ELF-1 (cell line): ENCODE measurements around the gene BTBD9.

ENCODE experiments used
- DNase-seq: peaks from one replicate; pipeline ENCODE4 v3.0.0-alpha.2; 2016; ENCODE audit warnings: low read depth, low spot score

Gene BTBD9

DNA sequence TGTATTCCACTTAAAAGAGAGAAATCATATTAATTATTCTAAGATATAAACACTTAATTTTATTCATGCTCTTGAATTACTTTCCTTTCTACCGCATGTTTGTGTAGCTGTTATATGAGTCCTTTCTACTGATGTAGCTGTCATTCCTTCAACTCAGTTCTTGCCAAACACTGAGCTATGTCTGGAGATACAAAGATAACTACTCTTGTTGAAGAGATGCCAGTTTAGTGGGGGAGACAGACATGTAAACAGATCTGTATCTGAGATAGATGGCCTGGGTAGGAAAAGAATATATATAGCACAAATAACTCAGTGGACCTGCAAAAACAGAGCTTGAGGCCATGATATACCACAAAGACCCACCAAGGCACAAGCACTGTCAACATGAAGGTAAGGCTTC lies 157.3 kb downstream of the BTBD9 start:
- no peak for DNase-seq

DNA sequence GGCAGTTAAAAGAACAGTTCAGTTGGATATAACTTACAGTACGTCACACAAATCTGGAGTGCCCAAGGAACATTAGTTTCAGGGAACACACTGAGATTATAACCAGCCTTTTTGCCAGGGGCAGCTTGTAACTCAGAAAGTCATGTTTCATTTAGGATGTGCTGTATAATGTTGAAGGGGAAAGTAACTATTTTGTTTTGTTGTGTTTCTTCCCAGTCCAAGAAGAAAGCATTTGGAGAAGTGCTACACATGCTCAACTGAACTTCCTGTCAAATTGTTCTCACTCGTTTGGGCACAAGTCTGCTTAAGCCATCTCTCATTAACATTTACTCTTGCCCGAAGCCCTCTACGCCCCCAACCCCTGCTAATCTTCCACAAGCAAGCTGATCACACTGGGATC lies 157.9 kb downstream of the BTBD9 start:
- DNase-seq, result no peak

DNA sequence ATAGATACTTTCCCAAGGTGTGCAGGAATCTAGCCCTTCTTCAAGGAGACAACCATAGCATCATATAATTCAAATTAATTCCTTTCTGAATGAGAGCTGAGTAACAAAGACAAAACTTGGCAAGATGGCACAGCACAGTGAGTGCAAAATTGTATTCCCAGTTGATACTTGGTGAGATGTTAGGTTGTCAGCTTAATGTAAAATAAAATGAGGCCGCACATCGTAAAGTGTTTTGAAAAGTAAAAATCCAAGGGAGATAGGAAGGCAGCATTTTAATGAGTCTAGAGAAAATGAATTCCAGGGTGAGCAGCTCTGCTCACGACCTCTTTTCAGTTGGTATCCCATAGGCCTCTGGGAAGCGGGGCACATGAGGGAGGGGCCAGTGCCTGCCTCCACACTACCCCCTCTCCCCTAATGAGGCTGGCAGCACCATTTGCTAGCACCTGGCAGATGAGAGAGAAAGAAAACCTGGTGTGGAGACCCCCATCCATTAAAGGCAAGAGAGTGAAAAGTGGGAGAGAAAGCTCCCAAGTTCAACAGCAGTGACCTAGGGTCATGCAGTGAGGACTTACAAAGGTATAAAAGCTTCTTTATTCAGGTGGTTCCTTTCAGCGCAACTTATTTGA lies 158.4 kb downstream of the BTBD9 start:
- no peak for DNase-seq

DNA sequence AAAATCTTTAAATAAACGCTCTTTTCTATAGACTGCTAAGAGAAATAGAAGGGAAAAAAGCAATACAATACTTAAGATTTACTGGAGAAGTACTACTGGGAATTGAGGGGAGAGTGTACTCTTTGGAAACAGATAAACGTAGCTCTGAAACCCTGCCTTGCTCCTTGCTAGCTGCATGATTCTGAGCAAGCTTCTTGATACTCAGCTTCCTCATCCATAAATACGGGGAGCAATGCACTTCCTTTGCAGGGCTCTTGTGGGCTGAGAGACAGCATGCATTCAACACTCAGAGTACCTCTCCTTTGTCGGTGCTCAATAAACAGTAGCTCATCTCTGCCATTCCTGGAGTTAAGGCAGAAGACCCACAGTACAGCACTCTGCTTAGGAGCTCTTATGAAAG lies 159.7 kb downstream of the BTBD9 start:
- no peak for DNase-seq

DNA sequence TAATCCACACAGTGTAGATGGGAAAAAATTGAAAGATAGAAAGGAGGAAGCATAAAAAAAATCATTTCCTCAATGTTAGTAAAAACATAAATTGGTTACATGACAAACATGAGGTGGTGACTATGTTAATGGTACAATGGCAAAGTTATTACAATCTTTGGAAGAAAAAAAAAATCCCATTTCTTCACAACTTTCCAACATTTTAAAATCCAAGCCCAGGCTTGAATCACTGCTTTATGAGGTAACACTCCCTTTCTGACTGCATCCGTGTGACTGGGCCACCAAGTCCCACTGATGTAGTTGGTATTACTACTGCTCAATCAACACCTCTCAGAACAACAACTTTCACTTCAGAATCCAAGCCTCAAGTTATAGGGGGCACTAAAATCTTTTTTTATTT lies 160.4 kb downstream of the BTBD9 start:
- no peak for DNase-seq

DNA sequence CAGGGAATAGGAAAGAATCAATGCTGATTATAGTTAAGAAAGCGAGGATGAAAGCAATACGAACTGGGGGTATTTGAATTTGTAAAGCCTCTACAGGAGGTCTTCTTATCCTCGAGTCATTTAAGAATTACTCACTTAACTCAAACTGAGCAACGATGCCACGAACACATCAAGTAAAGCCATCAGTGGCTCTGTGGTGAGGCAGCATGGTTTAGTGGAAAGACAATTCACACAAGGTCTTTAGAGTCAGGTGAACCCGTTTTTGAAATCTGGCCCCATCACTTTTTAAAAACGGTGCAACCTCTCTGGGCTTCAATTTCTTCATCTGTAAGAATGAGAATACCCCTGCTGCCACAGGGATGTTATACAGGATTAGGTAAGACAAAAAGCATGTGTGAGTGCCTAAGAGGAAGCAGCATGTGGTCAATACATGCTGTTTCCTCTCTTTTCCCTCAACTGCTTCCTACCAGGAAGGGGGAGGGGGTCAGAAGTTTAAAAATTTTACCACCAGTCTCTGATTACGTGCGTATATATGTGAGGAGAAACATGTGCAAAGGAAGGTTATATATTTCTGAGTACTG lies 162.0 kb downstream of the BTBD9 start:
- DNase-seq, result peak; percentile 33

DNA sequence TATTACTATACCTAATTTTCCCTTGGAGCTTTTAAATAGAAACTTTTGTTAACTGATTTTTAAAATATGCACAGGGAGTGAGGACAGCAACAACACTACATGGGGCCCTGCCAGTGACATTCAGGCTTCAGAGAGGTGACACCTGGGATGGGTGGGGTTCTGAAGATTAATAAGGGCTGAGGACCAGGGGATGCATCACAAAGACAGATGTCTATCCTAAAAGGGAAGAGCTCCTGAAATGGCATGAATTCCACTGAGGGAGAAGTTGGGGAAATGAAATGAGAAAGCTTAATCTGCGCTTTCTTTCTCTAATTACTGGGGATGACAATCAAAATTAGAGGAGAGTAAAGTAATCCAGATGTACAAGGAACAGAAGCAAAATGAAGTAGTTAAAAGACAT lies 162.8 kb downstream of the BTBD9 start:
- no peak for DNase-seq

DNA sequence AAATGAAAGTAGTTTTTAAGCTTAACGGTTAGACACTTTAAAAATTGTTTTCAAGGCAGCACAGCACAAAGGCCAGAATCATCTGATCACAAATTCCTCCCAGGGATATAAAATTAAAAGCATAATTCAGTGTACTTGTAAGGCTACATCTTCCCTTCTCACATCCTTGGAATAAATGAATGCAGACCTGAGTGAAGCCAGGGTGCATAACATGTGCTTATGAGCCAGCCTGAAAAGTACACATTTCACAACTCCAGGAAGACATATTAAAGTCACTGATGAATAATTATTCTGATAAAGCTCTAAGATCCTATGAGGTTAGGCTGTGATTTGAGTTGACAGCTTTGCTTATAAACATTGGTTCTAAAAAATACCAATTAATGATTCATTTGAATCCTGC lies 163.6 kb downstream of the BTBD9 start:
- DNase-seq, result no peak

DNA sequence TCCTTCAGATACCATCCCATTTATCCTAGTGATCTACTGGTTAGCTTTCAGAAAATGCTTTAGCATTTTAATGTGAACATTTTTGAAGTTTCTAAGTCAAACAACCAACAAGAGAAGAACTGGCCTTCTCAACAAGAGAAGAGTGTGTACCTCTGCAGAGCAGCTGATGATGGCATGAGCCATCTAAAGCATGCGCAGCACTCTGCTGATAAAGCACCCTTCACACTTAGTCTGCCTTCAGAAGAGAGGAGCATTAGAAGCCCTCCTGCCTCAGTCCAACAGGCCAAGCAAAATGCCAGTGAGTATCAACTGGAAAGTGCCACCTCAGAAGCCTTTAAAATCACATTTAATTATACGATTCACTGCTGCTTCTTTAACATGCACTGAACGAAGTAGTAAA lies 169.2 kb downstream of the BTBD9 start:
- no peak for DNase-seq

DNA sequence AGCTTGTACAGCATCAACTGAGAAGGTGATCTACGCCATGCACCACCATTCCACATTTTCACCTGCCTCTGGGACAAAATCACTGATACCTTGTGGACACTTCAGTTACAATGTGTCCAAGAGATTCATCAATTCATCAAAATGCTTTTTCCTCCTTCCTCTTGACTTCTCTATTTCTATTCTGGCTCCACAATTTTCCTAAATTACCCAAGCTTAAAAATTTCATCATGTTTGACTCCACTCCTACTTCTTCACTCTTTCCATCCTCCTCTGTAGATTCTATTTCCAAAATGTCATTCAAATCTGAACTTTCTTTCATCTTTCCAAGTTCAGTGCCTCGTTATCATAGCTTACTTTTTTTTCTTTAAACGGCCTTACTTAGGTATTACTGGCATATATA lies 172.2 kb downstream of the BTBD9 start:
- no peak for DNase-seq

DNA sequence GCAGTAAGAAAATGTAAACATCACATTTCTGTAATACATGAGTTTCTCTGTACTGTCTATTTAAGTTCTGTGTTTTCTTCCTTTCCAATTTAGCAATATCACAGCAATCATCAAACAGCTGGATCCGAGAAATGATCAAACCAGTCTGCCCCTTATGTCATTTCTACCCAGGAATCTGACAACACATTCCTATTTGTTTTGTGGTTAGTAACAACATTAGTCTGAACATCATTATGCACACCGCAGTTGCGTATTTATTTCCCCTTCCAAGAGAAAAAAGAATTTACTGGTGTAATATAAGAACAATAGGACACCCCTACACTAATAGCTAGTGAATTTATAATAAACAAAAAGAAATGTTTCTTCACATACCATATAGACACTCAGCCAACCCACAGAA lies 179.5 kb downstream of the BTBD9 start:
- no peak for DNase-seq

DNA sequence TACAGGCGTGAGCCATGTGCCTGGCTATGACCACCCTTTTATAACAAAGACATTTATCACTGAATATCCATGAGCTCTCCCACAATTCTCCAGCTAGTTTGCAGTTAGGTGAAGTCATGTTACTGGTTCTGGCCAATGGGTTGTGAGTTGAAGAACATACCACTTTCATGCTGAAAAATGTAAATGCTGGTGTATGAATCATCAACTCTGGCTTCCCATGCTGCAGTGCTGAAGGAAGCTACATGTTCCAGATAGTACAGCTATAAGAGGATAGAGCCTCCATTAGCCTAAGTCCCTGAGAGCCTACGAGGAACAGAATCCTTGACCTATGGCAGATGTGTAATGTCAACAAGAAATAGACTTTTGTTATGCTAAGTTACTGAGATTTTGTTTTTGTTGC lies 180.4 kb downstream of the BTBD9 start:
- no peak for DNase-seq

DNA sequence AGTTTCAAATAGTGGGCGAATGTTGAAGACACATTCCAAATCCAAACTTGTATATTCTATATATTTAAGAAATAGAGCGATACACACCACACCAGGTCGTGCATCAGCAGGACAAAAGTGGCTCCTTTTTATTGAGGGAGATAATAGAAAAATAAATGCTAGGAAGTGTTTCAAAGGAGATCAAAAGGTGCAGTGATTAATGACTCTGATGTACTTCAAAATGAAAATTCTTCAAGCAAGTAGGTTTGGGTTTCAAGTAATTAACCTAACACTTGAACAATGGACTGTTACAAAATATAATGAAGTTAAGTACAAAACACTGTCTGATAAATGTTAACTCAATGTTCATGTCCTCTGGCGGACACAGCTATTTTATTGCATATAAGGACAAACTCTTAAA lies 185.9 kb downstream of the BTBD9 start:
- DNase-seq, result no peak

DNA sequence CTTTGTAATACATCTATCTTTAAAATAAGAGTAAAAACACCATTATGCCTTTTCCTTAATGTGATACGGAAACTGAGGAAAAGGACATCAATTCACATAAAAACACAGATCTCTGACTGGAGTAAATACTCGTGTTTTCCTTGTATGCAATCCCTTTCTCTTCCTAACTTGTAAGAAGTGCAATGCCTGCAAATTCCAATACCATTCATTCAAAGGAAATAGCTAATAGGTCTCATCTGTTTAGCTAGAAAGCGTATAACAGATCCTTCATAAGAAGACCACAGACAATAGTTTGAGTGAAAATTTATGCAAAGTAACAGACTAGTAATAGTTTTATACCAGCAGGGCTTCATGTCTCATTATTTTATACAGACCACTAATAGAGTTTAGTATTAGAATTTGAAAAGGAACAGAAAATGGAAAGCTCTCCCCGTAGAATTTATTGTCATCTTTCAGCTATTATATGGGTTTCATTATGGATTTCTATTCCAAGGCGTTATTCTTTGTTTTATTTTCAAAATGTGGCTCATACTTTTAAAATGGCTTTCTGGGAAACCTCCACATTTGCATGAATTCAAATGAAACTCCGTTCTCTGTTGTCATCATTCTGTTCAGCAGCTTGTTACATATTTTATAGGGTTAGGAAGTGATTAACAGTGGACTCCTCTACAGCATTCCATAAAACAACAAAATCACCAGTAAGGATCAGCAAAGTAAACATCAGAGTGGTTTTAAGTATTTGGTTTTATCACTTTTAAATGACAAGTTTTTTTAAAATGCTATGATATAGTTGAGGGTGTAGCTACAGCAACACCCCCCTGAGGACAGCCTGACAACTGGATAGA lies 186.7 kb downstream of the BTBD9 start:
- DNase-seq, result no peak

DNA sequence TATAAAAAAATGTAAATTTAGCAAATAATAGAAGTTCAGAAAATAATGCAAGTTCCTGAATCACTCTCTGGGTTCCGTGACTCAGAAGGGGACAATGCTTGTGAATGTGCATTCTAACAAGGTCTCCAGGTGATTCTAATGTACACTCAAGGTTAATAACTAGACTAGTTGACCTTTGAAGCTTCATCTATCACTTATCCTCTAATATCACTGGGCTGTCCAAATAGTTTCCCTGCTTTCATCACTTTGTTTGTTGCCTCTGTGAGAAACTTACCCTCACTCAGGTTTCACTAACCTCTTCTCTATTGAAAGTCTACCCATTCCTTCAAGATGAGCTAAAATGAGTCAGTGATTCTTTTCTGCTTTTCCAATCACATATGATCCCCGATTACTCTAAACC lies 189.0 kb downstream of the BTBD9 start:
- DNase-seq, result no peak

DNA sequence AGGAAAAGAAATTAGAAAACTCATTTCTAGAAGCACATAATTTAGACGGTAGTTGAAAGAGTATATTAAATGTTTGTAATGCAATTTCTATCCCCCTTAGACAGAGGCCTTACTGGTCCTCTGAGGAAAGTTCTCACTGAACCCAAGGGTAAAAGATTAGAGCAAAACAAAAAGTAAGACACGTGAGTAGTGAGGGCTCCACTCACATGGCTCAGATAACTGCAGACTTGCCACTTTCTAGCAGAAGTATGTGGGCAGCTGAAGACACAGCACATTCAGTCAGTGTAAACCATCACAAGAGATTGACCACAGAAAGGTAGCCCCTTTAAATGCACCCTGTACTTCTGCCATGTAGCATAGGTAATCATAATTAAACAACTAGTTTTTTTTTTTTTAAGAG lies 193.8 kb downstream of the BTBD9 start:
- DNase-seq, result no peak

DNA sequence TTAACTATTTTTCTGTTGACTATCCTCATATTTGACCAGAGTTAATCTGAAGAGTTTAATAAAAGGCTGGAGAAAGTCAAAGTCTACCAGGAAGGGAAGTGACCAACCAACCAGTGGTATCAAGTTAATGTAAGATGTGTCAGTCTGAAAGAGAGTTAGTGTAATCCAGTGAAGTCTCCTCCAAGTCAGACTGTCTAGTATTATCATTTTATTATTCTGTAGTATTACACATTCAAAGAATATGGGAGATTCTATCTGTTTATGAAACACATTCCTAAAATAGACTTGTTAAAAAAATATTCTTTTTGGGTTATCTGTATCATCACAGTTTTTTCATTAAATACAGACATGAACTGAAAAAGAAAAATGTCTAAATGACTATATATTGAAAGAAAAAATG lies 194.4 kb downstream of the BTBD9 start:
- no peak for DNase-seq

DNA sequence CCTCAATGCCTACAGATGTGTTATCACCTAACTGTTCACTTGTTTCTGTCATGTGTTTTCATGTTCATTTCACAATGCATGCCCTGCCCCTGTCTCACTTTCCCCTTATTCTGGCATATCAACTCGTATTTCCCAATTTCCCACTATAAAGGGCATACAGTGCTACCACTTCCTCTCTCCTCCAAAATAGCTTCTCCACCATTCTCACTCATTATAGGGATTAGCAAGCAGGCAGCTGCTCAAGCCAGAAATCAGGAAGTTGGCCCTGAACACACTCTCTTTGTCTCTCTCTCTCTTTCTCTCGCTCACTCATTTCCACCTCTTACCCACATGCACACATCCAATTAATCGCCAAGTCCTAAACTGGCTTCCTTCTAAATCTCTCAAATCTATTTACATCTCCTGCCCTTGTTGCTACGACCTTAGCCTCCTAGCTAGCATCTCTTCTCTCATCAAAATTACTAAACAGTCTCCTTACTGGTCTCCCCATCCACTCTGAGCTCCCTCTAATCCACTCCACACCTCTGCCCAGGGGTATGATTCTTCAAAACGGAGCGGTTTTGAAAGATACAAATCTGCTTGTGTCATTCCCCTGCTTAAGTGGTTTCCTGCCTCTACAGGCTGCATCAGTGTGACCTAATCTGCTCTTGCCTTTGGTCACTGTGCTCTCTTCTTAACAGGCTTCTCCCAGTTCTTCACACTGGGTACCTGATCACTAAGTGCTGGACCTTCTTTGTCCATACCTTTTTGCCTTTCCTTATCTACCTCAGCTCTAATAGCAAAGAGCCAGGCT lies 196.2 kb downstream of the BTBD9 start:
- no peak for DNase-seq

DNA sequence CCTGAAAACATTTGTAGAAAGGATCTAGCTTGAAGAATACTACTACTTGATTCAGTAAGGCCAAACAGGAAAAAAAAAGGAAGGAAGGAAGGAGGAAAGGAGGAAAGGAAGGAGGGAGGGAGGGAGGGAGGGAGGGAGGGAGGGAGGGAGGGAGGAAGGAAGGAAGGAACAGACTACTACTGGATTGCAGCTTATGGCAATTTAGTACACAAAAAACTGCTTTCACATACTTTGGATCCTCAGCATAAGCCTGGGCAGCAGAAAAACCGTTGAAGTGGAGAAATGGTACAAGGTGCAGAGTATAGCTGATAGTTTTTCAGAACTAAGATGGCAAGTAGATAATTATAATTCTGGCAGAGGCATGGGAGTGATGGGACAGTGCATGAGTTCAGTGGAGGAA lies 201.6 kb downstream of the BTBD9 start:
- no peak for DNase-seq

DNA sequence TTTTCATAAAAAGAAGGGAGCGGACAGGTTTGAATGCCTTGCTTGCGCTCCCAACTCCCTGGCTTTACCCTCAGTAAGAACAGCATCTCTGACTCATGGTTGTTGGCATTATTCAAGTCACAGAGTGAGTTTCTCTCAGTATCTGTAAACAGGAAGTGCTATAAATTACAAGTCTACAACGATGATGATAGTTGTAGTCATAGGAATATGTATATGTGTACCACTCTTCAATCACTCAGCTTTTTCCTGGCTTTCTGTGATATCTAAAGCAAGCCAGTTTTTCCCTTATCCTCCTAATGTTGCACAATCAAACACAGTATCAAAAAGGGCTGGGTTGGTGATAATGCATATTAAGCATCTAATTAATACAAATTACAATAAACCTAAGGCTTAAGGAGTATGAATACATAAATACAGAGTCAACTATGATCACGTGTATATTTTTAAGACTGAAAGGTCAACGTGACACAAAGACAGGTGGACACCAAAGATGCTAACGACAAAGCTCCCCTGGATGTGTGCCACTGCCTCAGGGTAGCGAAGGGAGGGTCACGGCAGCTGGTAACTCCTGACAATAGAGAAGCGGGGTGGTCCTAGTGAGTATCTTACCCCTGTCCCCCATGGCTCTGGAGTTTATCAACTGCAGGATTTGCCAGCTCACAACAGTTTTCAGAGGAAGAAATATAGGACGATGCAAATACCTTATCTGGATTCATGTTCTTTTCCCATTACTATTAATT lies 202.8 kb downstream of the BTBD9 start:
- DNase-seq, result no peak

DNA sequence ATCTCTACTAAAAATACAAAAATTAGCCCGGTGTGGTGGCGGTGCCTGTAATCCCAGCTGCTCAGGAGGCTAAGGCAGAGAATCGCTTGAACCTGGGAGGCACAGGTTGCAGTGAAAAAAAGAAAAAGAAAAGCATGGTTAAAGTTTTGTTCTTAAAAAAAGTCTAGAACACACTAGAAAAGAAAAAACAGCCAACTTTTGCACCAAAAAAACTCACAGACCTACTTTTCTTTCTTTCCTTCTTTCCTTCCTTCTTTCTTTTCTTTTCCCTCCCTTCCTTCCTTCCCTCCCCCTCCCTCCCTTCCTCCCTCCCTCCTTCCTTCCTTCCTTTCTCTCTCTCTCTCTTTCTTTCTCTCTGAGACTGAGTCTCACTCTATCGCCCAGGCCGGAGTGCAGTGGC lies 204.4 kb downstream of the BTBD9 start:
- no peak for DNase-seq

DNA sequence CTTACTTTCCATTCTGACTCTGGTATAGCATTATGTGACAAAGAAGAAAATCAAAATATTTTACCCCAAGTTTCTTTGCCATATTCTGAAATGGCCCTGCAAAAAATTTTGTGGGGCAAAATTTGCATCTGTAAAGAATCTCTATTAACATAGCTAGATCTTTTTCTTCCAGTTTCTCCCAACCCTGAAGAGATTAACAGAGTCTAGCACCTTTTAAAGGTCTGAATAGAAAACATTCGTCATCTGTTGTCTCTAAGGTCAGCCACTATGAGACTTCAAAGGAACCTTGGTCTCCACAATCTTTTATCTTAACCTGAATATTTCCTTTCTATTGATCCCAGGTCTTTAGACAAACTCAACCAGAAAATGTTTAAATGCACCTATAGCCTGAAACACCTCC lies 205.7 kb downstream of the BTBD9 start:
- DNase-seq, result no peak
